IPS-NIHi7 (cell line): ENCODE data around the gene IQCC.

Experiments
- DNase-seq: peaks from one replicate; pipeline ENCODE4 v3.0.0; 2012; ENCODE audit warnings: mixed read lengths; ENCODE audit errors: extremely low spot score

Gene IQCC

GRCh38 chr1:32256473-32257226, 51.2 kb downstream of the IQCC start:
- DNase-seq = no peak

GRCh38 chr1:32257227-32257508, 51.7 kb downstream of the IQCC start:
- no peak for DNase-seq
